K562 (cell line): ENCODE results near the gene CCDC88A. TPM values are rescaled to one million over a fixed set of nuclear protein-coding genes. Genes with fewer than 3 reads are reported as not detected.

Experiments
- ADNP ChIP-seq: fragments of 200-800 bp; sonication (Bioruptor generic); IDR thresholded peaks from 2 replicates; pipeline ENCODE4 v1.6.1; 2016; ENCODE audit warnings: missing genetic modification characterization, missing compliant biosample characterization
- CCAR2 ChIP-seq: fragments of 200-400 bp; formaldehyde crosslinking; IDR thresholded peaks from 2 replicates; pipeline ENCODE4 v1.6.1; 2017; ENCODE audit warnings: mild to moderate bottlenecking, low read depth, low read length
- CHD7 ChIP-seq: fragments of 200-600 bp; sonication (generic); IDR thresholded peaks from one replicate; pipeline ENCODE4 v1.6.1; 2012; ENCODE audit warnings: mild to moderate bottlenecking, low read depth, low read length, inconsistent platforms
- NELFE ChIP-seq: IDR thresholded peaks from 2 replicates; pipeline ENCODE4 v1.6.1; 2011; ENCODE audit warnings: mild to moderate bottlenecking; ENCODE audit not compliant: insufficient read depth, insufficient read length
- SRSF1 ChIP-seq: fragments of 200-400 bp; formaldehyde crosslinking; IDR thresholded peaks from 2 replicates; pipeline ENCODE4 v1.6.1; 2017; ENCODE audit warnings: mild to moderate bottlenecking, low read depth, low read length, moderate library complexity
- STAT6 ChIP-seq: sonication (generic); formaldehyde crosslinking; IDR thresholded peaks from 2 replicates; pipeline ENCODE4 v1.8.1; 2023; ENCODE audit warnings: mild to moderate bottlenecking, missing genetic modification reagents
- TAF15 ChIP-seq: fragments of 200-400 bp; formaldehyde crosslinking; IDR thresholded peaks from 2 replicates; pipeline ENCODE4 v1.6.1; 2017; ENCODE audit warnings: mild to moderate bottlenecking, low read depth, low read length, moderate library complexity
- ZMIZ1 ChIP-seq, 2 experiments: fragments of 150-350 bp in 1 of 2; IDR thresholded peaks; 2 replicates each; pipeline ENCODE4 v1.6.1; 2012 to 2016; ENCODE audit warnings: low read depth in 2 of 2, low read length in 2 of 2, mild to moderate bottlenecking in 1 of 2, moderate library complexity in 1 of 2
- polyA plus RNA-seq, 8 experiments: library from polyadenylated mRNA; depleted of rRNA in 4 of 8; stranded (reverse) in 5 of 8; unstranded in 3 of 8; fragments of >200 nt; fragmentation: Nextera tagmentation in 2 of 8; fragmentation: Illumina TruSeq in 1 of 8; extraction: Ambion mirVana in 2 of 8; extraction: Trizol in 1 of 8; gene quantifications; 2 replicates each; pipeline versions ENCODE4 v1.2.1 to v1.2.3, GENCODE V29; 2011 to 2014; ENCODE audit warnings: inconsistent platforms in 1 of 8, missing spikeins in 1 of 8
- total RNA-seq, 7 experiments: library from RNA; depleted of rRNA in 6 of 7; stranded (reverse); fragments of >200 nt in 6 of 7; fragmentation: Illumina TruSeq in 2 of 7; extraction: Trizol in 2 of 7; gene quantifications; 2 replicates each; pipeline versions ENCODE4 v1.2.1 to v1.2.3, GENCODE V29; 2011 to 2021; ENCODE audit warnings: low replicate concordance in 1 of 7

CCDC88A gene
- total and polyA plus RNA-seq, 9 of the 15 experiments (the other 6 are each of a cell fraction or from before 2014, with no cell fraction given), result 29.3 to 102 (median 55.6) TPM

GRCh38 chr2:55282110-55282917 is 137.3 kb downstream of the CCDC88A start (continued):
- TF ChIP-seq CHD7 (no peak), SRSF1 (0 out of 2 replicates have a peak, but pooled peaks have one; percentile 43), CCAR2 (no peak), TAF15 (no peak), STAT6 (peak; percentile 52; the same call in 1 of the 2 replicates), ADNP (tag) (no peak), ZMIZ1 (IDR thresholded peaks at IDR 0.05; ENCODE audit: low read depth in 2 of 2, low read length in 2 of 2) (0 out of 4 replicates have a peak, but pooled peaks of 1 of the 2 experiments have one; percentile 14), NELFE (no peak)
